SK-N-SH treated with all-trans-retinoic acid at 6 μM for 48 hours (cell line): ENCODE data around the gene CRYBB2.

Experiments
- ATAC-seq: fragments of 200-7000 bp; cut with Tn5 transposase; 3 replicates; pipeline ENCODE4 v1.9.1; 2020; ENCODE audit warnings: mild to moderate bottlenecking, moderate library complexity
- ARNTL ChIP-seq: fragments of 450-650 bp; formaldehyde crosslinking; IDR thresholded peaks from 2 replicates; pipeline ENCODE4 v1.5.0; 2020; ENCODE audit warnings: low read depth, mild to moderate bottlenecking, moderate library complexity, borderline replicate concordance
- BACH2 ChIP-seq: fragments of 250-450 bp; sonication (Bioruptor Pico); IDR thresholded peaks from 2 replicates; pipeline ENCODE4 v1.9.0; 2021; ENCODE audit warnings: mild to moderate bottlenecking, borderline replicate concordance
- CSDC2 ChIP-seq: fragments of 250-450 bp; sonication (Bioruptor Pico); IDR thresholded peaks from 2 replicates; pipeline ENCODE4 v1.5.0; 2020; ENCODE audit warnings: mild to moderate bottlenecking, moderate library complexity
- ESRRG ChIP-seq: fragments of 250-450 bp; sonication (Bioruptor Pico); IDR thresholded peaks from 2 replicates; pipeline ENCODE4 v1.6.1; 2021; ENCODE audit warnings: mild to moderate bottlenecking
- ISL1 ChIP-seq: fragments of 250-450 bp; sonication (Bioruptor Pico); IDR thresholded peaks from 2 replicates; pipeline ENCODE4 v2.1.2; 2022; ENCODE audit warnings: mild to moderate bottlenecking, moderate library complexity
- OSR1 ChIP-seq: fragments of 250-450 bp; sonication (Bioruptor Pico); IDR thresholded peaks from 2 replicates; pipeline ENCODE4 v1.8.0; 2022; ENCODE audit warnings: moderate library complexity, mild to moderate bottlenecking, inconsistent platforms
- PPARA ChIP-seq: fragments of 250-450 bp; sonication (Bioruptor Pico); IDR thresholded peaks from 2 replicates; pipeline ENCODE4 v1.5.0; 2020; ENCODE audit warnings: mild to moderate bottlenecking, borderline replicate concordance
- RARB ChIP-seq: fragments of 250-450 bp; sonication (Bioruptor Pico); IDR thresholded peaks from 2 replicates; pipeline ENCODE4 v1.8.0; 2021; ENCODE audit warnings: mild to moderate bottlenecking, moderate library complexity
- SNAI2 ChIP-seq: fragments of 250-450 bp; sonication (Bioruptor Pico); IDR thresholded peaks from 2 replicates; pipeline ENCODE4 v1.5.0; 2020; ENCODE audit warnings: mild to moderate bottlenecking, moderate library complexity
- TCF4 ChIP-seq: fragments of 250-450 bp; sonication (Bioruptor Pico); IDR thresholded peaks from 2 replicates; pipeline ENCODE4 v1.8.0; 2021; ENCODE audit warnings: mild to moderate bottlenecking, moderate library complexity, borderline replicate concordance
- ZFP3 ChIP-seq: fragments of 250-450 bp; sonication (Bioruptor Pico); IDR thresholded peaks from 2 replicates; pipeline ENCODE4 v1.5.0; 2020; ENCODE audit warnings: mild to moderate bottlenecking, moderate library complexity
- ZFP30 ChIP-seq: fragments of 450-650 bp; formaldehyde crosslinking; IDR thresholded peaks from 2 replicates; pipeline ENCODE4 v1.5.0; 2022; ENCODE audit warnings: mild to moderate bottlenecking, moderate library complexity
- ZNF565 ChIP-seq: fragments of 450-650 bp; formaldehyde crosslinking; conservative IDR thresholded peaks from 2 replicates; pipeline ENCODE4 v1.5.0; 2020; ENCODE audit warnings: low read depth, mild to moderate bottlenecking, moderate library complexity
- ZNF70 ChIP-seq: fragments of 450-650 bp; formaldehyde crosslinking; IDR thresholded peaks from 2 replicates; pipeline ENCODE4 v1.5.0; 2020; ENCODE audit warnings: mild to moderate bottlenecking, moderate library complexity
- ZNF8 ChIP-seq: fragments of 450-650 bp; formaldehyde crosslinking; IDR thresholded peaks from 2 replicates; pipeline ENCODE4 v1.5.0; 2020; ENCODE audit warnings: mild to moderate bottlenecking, moderate library complexity
- TF ChIP-seq, protein P1 (sequence below): fragments of 250-450 bp; sonication (Bioruptor Pico); IDR thresholded peaks from 2 replicates; pipeline ENCODE4 v1.5.1; 2021; ENCODE audit warnings: mild to moderate bottlenecking, moderate library complexity
- TF ChIP-seq, protein P2 (sequence below): fragments of 250-450 bp; sonication (Bioruptor Pico); IDR thresholded peaks from 2 replicates; pipeline ENCODE4 v1.5.1; 2020; ENCODE audit warnings: low read depth, mild to moderate bottlenecking, moderate library complexity
- TF ChIP-seq, protein P3 (sequence below): fragments of 250-450 bp; sonication (Bioruptor Pico); IDR thresholded peaks from 2 replicates; pipeline ENCODE4 v1.5.0; 2020; ENCODE audit warnings: mild to moderate bottlenecking, moderate library complexity
- TF ChIP-seq, protein P4 (sequence below): fragments of 250-450 bp; sonication (Bioruptor Pico); IDR thresholded peaks from 2 replicates; pipeline ENCODE4 v1.8.0; 2021; ENCODE audit warnings: low read depth, mild to moderate bottlenecking, moderate library complexity, borderline replicate concordance
- TF ChIP-seq, protein P5 (sequence below): fragments of 250-450 bp; sonication (Bioruptor Pico); IDR thresholded peaks from 2 replicates; pipeline ENCODE4 v1.8.0; 2020; ENCODE audit warnings: mild to moderate bottlenecking, moderate library complexity, borderline replicate concordance

CRYBB2 gene

DNA sequence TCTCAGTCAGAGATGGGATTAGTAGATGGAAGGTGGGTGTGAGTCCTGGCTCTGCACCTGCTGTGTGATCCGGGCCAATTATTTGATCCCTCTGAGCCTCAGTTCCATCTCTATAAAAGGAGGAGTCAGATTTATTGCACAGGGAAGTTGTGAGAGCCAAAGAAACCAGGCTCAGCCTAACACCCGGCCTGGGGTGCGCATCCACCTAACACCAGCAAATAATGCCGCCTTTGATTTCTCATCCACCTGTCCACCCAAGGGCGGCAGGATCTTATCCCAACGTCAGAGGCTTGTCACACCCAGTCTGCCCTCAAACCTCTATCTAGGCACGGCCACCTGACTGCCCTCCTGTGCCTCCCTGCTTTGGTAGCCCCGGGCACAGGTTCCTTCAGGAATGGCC, 2.4 kb downstream of the CRYBB2 start:
- ATAC-seq = no peak

DNA sequence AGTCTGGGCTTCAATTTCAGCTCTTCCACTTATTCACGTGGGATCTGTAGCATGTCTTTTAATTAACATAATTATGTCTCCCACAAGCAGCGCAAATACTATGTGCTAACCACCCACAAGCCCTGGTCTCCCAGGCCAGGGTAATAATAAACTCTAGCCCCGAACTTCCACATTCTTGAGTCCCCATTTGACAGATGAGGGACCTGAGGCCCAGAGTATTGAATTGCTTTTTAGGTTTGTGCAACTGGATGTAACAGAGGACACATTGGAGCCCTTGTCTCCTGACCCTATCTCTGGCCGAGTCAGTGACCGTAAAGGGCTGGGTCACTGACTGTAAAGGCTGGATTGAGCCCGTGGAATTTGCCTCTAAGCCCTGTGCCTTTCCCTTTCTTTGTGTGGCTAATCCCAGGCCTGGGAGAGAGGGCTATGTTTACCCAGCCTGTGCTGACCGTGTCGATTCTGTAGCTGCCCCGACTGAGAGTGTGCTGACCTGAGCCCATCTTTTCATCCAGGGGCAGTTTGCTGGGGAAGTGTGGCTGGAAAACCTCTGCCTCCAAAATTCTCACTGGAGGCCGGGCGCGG, 3.9 kb downstream of the CRYBB2 start:
- TF ChIP-seq ZFP3 (CRISPR knock-in tag) = no peak
- no peak for TF ChIP-seq ZNF8 (CRISPR knock-in tag)
- TF ChIP-seq PPARA = no peak
- no peak for TF ChIP-seq TCF4 (CRISPR knock-in tag)
- no peak for TF ChIP-seq RARB (CRISPR knock-in tag)
- TF ChIP-seq, protein P1, sequence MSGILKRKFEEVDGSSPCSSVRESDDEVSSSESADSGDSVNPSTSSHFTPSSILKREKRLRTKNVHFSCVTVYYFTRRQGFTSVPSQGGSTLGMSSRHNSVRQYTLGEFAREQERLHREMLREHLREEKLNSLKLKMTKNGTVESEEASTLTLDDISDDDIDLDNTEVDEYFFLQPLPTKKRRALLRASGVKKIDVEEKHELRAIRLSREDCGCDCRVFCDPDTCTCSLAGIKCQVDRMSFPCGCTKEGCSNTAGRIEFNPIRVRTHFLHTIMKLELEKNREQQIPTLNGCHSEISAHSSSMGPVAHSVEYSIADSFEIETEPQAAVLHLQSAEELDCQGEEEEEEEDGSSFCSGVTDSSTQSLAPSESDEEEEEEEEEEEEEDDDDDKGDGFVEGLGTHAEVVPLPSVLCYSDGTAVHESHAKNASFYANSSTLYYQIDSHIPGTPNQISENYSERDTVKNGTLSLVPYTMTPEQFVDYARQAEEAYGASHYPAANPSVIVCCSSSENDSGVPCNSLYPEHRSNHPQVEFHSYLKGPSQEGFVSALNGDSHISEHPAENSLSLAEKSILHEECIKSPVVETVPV (CRISPR knock-in tag) = no peak
- TF ChIP-seq ARNTL (CRISPR knock-in tag) = no peak
- TF ChIP-seq, protein P2, sequence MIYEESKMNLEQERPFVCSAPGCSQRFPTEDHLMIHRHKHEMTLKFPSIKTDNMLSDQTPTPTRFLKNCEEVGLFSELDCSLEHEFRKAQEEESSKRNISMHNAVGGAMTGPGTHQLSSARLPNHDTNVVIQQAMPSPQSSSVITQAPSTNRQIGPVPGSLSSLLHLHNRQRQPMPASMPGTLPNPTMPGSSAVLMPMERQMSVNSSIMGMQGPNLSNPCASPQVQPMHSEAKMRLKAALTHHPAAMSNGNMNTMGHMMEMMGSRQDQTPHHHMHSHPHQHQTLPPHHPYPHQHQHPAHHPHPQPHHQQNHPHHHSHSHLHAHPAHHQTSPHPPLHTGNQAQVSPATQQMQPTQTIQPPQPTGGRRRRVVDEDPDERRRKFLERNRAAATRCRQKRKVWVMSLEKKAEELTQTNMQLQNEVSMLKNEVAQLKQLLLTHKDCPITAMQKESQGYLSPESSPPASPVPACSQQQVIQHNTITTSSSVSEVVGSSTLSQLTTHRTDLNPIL (CRISPR knock-in tag) = no peak
- no peak for TF ChIP-seq ZNF70 (CRISPR knock-in tag)
- TF ChIP-seq, protein P3, sequence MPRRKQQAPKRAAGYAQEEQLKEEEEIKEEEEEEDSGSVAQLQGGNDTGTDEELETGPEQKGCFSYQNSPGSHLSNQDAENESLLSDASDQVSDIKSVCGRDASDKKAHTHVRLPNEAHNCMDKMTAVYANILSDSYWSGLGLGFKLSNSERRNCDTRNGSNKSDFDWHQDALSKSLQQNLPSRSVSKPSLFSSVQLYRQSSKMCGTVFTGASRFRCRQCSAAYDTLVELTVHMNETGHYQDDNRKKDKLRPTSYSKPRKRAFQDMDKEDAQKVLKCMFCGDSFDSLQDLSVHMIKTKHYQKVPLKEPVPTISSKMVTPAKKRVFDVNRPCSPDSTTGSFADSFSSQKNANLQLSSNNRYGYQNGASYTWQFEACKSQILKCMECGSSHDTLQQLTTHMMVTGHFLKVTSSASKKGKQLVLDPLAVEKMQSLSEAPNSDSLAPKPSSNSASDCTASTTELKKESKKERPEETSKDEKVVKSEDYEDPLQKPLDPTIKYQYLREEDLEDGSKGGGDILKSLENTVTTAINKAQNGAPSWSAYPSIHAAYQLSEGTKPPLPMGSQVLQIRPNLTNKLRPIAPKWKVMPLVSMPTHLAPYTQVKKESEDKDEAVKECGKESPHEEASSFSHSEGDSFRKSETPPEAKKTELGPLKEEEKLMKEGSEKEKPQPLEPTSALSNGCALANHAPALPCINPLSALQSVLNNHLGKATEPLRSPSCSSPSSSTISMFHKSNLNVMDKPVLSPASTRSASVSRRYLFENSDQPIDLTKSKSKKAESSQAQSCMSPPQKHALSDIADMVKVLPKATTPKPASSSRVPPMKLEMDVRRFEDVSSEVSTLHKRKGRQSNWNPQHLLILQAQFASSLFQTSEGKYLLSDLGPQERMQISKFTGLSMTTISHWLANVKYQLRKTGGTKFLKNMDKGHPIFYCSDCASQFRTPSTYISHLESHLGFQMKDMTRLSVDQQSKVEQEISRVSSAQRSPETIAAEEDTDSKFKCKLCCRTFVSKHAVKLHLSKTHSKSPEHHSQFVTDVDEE (CRISPR knock-in tag) = no peak
- no peak for TF ChIP-seq ESRRG (CRISPR knock-in tag)
- no peak for TF ChIP-seq CSDC2 (CRISPR knock-in tag)
- no peak for TF ChIP-seq OSR1 (CRISPR knock-in tag)
- TF ChIP-seq SNAI2 (CRISPR knock-in tag) = no peak
- no peak for TF ChIP-seq BACH2 (CRISPR knock-in tag)
- no peak for TF ChIP-seq ISL1 (CRISPR knock-in tag)
- TF ChIP-seq, protein P4, sequence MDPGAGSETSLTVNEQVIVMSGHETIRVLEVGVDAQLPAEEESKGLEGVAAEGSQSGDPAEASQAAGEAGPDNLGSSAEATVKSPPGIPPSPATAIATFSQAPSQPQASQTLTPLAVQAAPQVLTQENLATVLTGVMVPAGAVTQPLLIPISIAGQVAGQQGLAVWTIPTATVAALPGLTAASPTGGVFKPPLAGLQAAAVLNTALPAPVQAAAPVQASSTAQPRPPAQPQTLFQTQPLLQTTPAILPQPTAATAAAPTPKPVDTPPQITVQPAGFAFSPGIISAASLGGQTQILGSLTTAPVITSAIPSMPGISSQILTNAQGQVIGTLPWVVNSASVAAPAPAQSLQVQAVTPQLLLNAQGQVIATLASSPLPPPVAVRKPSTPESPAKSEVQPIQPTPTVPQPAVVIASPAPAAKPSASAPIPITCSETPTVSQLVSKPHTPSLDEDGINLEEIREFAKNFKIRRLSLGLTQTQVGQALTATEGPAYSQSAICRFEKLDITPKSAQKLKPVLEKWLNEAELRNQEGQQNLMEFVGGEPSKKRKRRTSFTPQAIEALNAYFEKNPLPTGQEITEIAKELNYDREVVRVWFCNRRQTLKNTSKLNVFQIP (CRISPR knock-in tag) = no peak
- TF ChIP-seq, protein P5, sequence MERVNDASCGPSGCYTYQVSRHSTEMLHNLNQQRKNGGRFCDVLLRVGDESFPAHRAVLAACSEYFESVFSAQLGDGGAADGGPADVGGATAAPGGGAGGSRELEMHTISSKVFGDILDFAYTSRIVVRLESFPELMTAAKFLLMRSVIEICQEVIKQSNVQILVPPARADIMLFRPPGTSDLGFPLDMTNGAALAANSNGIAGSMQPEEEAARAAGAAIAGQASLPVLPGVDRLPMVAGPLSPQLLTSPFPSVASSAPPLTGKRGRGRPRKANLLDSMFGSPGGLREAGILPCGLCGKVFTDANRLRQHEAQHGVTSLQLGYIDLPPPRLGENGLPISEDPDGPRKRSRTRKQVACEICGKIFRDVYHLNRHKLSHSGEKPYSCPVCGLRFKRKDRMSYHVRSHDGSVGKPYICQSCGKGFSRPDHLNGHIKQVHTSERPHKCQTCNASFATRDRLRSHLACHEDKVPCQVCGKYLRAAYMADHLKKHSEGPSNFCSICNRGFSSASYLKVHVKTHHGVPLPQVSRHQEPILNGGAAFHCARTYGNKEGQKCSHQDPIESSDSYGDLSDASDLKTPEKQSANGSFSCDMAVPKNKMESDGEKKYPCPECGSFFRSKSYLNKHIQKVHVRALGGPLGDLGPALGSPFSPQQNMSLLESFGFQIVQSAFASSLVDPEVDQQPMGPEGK = no peak
- no peak for TF ChIP-seq ZFP30
- no peak for ATAC-seq

More for the DNA sequence above, 2.4 kb downstream of the CRYBB2 start:
- TF ChIP-seq ZFP3 (CRISPR knock-in tag) = no peak
- no peak for TF ChIP-seq ISL1 (CRISPR knock-in tag)
- TF ChIP-seq ZNF8 (CRISPR knock-in tag) = no peak
- TF ChIP-seq BACH2 (CRISPR knock-in tag) = no peak
- no peak for TF ChIP-seq SNAI2 (CRISPR knock-in tag)
- TF ChIP-seq ZNF565 = no peak
- TF ChIP-seq, protein P2 (CRISPR knock-in tag) = no peak
- TF ChIP-seq ZFP30 = no peak
